NCI-H1436 treated with DMSO at 0.1 percent for 48 hours (cell line): ENCODE results near the gene NUP43.
A peak's percentile ranks its signal among the peaks of the same experiment; 100 is the strongest.
"Not testable (repeated sequence)": the region's sequence is repeated elsewhere in the genome, so short reads cannot be mapped to it uniquely, and the experiment has no call there.

Experiments
- DNase-seq: peaks from one replicate; lab custom pipeline; 2025; lab: John Stamatoyannopoulos, UW

NUP43 gene, protein sequence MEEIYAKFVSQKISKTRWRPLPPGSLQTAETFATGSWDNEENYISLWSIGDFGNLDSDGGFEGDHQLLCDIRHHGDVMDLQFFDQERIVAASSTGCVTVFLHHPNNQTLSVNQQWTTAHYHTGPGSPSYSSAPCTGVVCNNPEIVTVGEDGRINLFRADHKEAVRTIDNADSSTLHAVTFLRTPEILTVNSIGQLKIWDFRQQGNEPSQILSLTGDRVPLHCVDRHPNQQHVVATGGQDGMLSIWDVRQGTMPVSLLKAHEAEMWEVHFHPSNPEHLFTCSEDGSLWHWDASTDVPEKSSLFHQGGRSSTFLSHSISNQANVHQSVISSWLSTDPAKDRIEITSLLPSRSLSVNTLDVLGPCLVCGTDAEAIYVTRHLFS

DNA sequence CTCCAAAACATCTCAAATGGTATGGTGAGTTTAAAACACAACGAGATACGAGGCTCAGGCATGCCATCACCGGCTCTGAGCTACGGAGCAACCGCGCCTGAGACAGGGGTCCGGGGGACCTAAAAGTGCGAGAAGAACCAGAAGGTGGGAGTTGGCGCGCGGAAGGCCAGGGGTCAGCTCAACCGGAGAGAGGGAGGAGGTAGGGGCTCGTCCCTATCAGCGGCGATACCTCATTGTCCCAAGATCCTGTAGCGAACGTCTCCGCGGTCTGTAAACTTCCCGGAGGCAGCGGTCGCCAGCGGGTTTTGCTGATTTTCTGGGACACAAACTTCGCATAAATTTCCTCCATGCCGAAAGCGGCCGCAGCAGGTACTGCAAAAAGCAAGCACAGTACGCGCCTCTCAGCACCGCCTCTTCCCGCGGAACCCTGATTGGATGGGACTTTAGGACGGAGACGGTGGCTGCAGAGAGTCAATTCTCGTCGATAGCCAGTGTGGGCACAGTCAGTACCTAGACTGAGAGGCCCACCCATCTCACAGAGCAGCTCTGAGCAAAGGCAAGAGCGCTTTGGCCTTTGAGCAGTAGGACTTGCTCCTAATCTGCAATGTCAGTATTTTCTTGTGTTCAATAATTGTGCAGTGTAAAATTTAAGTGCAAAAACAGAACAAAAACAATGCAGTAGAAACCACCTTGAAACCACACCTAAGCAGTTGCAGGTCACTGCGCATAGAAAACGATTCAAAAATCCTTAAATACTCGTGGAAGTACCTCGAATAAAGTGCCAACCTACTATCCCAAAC is at the start of gene NUP43:
NUP43 (minus strand) TSS at position 383 of the 800 bp plus-strand sequence; CDS start at position 349, 34 bp downstream.
- peak; percentile 54 for DNase-seq

DNA sequence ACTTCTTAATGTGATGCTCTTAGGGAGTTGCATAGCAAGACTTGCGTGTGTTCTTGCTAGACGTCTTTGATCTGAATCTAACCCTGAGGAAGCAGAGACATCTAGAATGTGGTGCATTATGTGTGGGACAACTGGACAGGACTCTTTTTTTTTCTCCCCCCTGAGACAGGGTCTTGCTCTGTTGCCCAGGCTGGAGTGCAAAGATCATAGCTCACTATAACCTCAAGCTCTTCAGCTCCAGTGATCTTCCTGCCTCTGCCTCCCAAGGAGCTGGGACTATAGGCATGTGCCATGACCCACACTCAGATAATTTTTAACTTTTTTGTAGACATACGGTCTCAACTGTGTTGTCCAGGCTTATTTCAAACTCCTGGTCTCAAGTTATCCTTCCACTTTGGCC is 37.2 kb upstream of the NUP43 start:
- no peak for DNase-seq

DNA sequence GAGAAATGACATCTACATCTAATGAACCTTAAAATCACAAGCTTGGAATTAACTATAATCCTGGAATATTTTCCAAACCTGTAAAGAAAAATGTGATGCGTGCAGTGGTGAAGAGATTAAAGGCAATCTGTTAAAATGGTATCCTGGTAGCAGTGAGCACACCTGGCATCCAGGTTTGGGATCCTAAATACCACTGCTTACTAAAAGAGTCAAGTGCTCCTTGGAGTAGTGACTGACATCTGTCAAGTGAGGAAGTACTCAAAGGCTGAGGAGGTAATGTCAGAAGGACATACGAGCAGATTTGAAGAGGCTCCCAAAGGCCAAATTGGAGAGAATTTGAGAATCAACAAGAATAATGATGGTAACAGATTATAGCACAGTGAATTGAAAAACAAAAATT is 36.0 kb upstream of the NUP43 start:
- no peak for DNase-seq

DNA sequence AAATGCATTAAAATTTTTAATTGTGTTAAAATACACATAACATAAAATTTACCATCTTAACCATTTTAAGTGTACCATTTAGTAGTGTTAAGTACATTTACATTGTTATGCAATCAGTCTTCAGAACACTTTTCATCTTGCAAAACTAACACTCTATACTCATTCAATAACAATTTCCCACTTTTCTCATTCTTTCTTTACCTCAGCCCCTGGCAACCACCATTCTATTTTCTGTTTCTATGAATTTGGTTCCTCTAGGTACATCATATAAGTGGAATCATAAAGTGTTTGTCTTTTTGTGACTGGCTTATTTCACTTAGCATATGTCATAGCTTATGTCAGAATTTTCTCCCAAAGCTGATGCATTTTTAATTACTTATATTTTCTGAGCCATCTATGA is 35.4 kb upstream of the NUP43 start:
- no peak for DNase-seq

DNA sequence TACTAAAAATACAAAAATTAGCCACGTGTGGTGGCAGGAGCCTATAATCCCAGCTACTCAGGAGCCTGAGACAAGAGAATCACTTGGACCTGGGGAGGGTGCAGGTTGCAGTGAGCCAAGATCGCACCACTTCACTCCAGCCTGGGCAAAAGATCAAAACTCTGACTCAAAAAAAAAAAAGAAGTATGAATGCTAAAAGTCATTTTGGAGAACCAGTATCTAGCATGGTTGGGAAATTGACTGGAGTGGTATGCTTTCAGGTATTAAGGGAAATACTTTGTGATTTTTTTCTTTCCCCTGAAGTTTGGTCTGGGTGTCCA is 33.3 kb upstream of the NUP43 start:
- DNase-seq = no peak

DNA sequence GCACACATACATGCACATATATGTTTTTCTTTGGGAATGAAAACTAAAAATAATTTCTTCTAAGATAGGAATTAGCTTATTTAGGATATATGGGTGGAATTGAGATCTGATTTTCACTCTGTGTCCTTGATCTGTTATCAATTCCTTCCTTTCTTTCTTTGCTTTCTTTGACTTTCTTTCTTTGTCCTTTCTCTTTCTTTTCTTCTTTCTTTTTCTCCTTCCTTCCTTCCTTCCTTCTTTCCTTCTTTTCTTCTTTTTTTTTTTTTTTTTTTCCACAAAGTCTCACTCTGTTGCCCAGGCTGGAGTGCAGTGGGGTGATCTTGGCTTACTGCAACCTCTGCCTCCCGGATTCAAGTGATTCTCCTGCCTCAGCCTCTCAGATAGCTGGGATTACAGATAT is 31.3 kb upstream of the NUP43 start:
- no peak for DNase-seq

DNA sequence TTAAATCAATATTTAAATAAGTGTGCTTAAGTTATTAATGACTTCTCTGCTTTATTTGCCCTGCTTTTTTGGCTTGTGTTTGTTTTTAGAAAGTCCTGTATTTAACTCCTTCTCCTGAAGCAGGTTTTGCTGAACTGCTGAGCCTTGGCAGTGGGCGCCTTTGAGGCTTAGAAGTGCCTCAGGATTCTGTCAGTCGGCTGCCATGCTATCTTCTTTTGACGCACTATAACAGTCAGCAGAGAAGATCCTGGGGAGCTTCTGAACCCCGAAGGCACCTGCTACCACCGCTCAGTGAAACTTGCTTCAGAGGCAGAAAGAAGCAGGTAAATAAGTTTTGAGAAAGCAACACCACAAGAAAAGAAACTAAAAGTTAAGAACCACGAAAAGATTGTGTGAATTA is 25.6 kb upstream of the NUP43 start:
- no peak for DNase-seq

DNA sequence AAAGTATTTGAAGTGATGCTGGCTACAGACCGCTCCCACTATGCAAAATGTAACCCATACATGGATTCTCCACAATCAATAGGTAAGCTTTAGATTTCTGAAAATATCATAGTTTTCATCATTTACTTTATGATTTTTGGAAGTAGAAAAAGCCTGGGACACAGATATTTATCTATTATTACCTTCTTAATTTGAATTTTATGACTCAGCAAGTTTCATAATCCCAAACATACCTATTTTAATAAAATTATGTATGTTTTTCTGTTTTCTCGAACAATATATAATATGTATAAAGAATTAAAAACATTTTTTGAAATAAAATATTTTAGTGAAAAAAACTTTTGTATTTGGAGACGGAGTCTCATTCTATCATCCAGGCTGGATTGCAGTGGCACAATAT is 24.9 kb upstream of the NUP43 start:
- no peak for DNase-seq

DNA sequence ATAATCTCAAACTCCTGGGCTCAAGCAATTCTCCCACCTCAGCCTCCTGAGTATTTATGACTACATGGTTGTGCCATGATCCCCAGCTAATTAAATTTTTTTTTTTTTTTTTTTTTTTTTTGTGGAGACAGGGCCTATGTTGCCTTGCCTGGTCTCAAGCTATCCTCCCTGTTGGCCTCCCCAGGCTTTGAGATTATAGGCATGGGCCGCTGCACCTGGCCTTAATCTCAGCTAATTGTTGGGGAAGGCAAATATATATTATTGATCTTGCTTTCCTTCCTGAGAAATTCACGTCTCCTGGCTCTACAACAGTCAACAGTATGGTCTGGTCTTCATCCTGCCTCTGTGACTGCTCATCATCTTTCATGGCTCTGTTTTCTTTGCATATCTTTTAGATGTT is 23.3 kb upstream of the NUP43 start:
- DNase-seq = no peak

DNA sequence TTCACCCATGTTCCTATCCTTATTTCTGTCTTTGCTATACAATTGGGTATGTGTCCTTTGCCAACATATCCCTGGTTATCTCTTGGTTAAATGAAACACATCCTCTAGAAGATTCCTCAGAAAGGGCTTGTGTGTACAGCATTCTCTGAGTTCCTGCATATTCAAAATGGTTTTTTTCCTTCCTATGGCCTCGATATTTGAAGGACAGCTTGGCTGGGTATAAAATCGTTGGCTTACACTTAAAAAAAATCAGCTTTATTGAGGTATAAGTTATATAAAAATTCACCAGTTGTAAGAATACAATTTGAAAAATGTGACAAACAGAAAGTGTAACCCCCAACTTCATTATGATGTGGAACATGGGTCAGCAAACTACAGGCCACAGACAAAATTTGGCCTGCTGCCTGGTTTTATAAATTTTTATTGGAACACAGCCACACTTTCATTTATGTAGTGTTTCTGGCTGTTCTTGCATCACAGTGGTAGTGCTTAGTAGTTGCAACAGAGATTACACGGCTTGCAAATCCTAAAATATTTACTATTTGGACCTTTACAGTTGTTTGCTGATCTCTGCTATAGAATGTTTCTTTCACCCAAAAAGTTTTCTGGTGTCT is 19.9 kb upstream of the NUP43 start:
- no peak for DNase-seq

DNA sequence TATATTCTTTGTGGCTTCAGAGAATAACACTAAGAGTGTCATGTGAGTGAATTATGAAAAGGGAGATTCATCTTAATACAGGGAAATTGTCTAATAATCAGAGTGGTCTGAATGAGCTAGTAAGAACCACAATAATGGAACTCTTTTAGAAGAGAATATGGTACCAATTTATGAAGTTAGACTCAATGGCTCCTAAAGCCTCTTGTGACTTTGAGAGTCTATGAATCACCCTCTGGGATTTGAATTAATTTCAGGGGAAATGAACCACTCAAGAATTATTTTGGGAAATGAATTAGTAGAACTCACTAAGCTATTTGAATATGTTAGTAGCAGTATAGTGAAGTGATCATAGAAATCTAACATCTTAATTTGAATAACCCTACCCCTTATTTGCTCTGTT is 17.5 kb upstream of the NUP43 start:
- no peak for DNase-seq

DNA sequence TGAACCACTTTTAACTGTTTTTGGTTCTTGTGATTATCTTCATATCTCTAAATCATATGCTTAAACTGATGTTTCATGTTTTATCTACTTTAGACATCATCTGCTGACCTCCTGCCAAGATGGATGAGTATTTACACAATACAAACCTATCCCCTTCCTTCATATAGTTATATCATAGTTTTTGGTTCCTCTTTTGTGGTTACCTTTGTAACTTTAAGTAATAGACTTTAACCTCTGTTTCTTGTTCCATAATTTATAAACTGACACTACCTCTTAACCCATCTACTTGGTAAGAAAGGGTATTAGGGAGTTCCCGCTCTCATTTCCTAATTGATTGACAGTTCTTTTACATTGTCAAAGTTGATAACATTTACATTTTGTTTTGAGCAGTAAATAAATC is 15.1 kb upstream of the NUP43 start:
- no peak for DNase-seq

DNA sequence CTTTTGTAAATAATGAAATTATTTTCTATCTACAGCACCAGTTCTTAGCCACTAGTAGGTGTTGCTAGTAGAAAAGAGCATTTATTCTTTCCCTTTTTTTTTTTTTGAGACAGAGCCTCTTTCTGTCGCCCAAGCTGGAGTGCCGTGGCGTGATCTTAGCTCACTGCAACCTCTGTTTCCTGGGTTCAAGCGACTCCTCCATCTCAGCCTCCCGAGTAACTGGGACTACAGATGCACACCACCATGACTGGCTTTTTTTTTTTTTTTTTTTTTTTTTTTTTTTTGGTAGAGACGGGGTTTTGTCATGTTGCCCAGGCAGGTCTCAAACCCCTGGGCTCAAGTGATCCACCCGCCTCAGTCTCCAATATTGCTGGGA is 9.9 kb upstream of the NUP43 start:
- no peak for DNase-seq

DNA sequence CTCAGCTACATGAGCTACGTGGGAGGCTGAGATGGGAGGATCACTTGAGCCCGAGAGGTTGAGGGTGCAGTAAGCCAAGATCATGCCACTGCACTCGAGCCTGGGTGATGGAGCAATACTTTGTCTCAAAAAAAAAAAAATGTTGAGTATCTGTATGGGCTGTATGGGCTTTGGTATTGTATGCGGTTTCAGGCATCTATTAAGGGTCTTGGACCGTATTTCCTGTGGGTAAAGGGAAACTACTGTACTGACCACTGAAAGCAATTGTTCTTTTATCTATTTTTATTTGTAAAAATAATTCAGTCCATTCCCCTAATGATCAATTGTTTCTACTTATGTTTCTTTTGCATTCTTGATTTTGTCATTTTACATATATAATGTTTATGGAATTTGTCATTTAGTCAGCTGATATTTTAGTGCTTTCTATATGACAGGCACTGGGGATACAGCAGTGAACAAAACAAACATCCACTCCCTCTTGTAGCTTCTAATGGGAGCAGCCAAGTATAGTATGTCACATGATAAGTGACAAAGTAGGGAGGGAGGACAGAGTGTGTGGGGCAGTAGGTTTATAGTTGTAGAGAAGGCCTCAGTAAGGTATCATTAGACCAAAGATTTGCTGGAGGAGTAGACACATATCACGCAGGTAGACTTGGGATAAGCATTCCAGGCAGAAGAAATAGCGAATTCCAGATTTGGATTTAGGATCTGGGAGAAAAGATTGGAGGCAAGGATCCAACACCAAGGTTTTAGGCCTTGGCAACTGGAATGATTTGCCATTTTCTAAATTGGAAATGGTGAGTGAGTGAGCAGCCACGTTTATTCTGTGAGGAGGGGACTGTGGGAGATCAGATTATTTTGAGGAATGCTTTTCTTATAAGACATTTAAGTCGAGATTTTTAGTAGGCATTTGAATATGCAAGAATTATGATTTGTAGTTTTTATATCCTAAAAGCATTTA is 9.3 kb upstream of the NUP43 start:
- DNase-seq = no peak

DNA sequence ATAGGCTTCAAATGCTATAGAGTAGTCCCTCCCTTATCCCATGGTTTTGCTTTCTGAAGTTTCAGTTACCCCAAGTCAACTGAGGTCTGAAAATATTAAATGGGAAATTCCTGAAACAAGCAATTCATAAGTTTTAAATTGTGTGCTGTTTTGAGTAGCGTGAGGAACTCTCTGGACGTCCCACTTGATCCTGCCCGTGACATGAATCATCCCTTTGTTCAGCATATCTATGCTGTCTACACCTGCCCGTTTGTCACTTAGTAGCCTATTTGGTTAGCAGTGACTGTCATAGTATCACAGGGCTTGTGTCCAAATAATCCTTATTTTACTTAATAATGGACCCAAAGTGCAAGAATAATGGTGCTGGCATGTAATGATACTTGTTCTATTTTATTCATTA is 8.2 kb upstream of the NUP43 start:
- DNase-seq = no peak

DNA sequence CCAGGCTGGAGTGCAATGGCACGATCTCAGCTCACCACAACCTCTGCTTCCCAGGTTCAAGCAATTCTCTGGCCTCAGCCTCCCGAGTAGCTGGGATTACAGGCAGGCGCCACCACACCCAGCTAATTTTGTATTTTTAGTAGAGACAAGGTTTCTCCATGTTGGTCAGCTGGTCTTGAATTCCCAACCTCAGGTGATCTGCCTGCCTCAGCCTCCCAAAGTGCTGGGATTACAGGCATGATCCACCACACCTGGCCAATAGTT is 7.0 kb upstream of the NUP43 start:
- not testable (repeated sequence) for DNase-seq

DNA sequence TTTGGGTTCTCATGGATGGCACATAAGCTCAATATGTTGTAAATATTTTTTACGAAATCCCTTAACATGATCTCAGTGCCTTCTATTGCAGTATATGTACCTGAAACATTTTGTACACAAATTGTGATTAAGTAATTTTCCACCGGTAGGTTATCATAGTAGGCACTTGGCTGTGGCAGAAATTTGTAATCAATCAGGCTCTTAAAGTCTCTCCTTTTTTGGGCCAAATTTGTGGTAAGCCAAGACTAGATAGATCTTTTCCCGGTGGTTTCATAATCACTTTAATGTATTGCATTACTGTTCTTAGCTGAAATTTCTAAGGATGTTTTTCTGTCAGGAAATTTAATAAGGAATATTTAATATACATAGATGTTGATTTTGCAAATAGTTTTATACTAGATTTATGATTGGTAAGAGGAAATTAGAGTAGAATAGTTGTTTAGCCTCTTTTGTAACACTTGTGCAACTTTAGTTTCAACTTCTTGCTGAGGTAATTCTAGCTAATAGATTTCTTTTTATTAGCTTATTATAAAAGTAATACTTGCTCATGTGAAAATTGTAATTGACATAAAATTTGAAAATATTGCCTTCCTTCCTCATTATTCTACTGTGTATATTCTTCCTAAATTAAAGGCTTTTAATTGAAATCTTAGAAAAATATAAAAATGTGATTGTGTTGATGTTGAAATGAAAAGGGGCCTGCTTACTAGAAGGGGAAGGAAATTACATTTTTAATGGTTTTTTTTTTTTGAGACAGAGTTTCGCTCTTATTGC is 6.5 kb upstream of the NUP43 start:
- no peak for DNase-seq

DNA sequence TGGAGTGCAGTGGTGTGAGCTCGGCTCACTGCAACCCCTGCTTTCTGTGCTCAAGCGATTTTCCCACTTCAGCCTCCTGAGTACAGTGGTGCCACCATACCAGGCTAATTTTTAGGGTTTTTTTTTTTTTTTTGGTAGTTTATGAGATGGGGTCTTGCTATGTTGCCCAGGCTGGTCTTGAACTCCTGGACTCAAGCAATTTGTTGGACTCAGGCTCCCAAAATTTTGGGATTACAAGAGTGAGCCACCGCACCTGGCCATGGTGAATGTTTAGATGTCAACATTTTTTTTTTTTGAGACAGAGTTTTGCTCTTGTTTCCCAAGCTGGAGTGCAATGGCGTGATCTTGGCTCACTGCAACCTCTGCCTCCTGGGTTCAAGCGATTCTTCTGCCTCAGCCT is 5.6 kb upstream of the NUP43 start:
- DNase-seq = not testable (repeated sequence)

DNA sequence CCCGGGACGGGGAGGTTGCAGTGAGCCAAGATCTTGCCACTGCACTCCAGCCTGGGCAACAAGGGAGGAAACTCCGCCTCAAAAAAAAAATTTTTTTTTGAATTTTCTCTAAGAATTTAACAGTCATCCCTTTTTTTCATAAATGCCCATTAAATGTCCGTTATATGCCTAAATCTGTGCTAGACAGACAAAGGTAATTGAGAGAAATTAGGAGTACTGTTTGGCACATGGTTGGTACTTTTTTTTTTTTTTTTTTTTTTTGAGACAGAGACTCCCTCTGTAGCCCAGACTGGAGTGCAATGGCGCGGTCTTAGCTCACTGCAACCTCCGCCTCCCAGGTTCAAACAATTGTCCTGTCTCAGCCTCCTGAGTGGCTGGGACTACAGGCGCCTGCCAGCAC is 4.9 kb upstream of the NUP43 start:
- no peak for DNase-seq

DNA sequence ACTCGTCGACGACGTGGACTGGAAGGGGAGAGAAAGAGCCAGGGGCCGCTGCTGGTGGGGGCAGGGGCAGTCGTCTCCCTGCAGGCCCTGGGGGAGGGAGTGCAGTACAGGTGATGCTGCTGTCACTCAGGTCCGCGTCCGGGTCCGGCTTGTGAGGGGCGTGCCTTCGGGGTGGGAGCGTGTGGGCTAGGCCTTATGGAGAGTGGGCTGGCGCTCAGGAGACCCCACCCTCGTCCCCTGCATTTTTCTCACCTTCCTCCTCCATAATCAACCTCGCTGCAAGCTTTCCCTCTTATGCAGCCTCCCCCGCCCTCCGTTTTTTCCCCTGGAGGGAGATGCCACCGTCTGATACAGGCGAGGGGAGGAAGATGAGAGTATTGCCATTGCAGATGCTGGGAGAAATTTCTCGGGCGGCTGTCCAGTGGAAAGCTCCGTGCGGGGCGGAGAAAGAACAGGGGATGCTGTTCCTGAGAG is 3.8 kb upstream of the NUP43 start:
- peak; percentile 42 for DNase-seq

DNA sequence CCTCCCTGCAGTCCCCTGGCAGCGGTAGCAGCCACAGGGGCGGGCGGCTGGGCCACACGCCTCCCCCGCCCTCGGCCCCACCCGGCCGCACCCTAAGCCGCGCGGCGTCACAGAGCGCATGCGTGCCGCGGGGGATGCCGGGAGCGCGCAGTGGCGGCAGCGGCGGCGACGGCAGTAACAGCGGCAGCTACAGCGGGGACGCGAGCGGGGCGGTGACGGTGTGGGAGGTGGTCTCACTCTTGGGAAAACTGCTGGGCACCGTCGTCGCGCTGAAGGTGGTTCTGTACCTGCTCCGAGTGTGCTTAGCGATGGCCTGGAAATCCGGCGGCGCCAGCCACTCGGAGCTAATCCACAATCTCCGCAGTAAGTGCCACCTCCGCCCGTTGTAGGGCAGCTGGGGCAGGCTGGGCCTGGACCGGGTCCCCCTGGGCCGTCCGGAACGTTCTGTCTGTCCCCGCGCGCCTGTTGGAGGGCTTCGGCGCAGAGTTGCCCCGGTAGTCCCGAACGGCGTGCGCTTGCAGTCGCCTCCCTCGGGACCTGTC is 3.3 kb upstream of the NUP43 start, which contains the start of gene PCMT1:
PCMT1 (plus strand) TSS at position 148 of the 542 bp plus-strand sequence; CDS start at position 309, 161 bp downstream.
- DNase-seq = peak; percentile 56
